GM19035 (cell line): Measurements from ENCODE around the gene ACE.

ENCODE experiments used
- ATAC-seq: cut with Tn5 transposase; IDR thresholded peaks from one replicate; pipeline ENCODE4 v1.9.1; 2021; ENCODE audit not compliant: unreplicated experiment

ACE gene

GRCh38 chr17:63474586-63475460 is 2.0 kb upstream of the ACE start:
- ATAC-seq = no peak

GRCh38 chr17:63475491-63476412 is 1.1 kb upstream of the ACE start:
- no peak for ATAC-seq

- no peak for ATAC-seq
These were observed 405 bp upstream of the ACE start for GRCh38 chr17:63476459-63476853.

GRCh38 chr17:63477480-63478440 is 899 bp downstream of the ACE start:
- ATAC-seq = no peak

- ATAC-seq = no peak
These were observed 2.1 kb downstream of the ACE start for GRCh38 chr17:63478814-63479494.

- no peak for ATAC-seq
These were observed 2.8 kb downstream of the ACE start for GRCh38 chr17:63479495-63480184.

- ATAC-seq = no peak
These were observed 3.4 kb downstream of the ACE start for GRCh38 chr17:63480192-63480784.

- ATAC-seq = no peak
These were observed 4.1 kb downstream of the ACE start for GRCh38 chr17:63480826-63481487.

- ATAC-seq = no peak
These were observed 4.6 kb downstream of the ACE start for GRCh38 chr17:63481488-63481870.

GRCh38 chr17:63482509-63482908 is 5.6 kb downstream of the ACE start:
- ATAC-seq = no peak

- no peak for ATAC-seq
These were observed 6.2 kb downstream of the ACE start for GRCh38 chr17:63483038-63483437.

- ATAC-seq = no peak
These were observed 7.1 kb downstream of the ACE start for GRCh38 chr17:63483655-63484575.

GRCh38 chr17:63486317-63487013 is 9.6 kb downstream of the ACE start:
- ATAC-seq = no peak

- ATAC-seq = no peak
These were observed 10.1 kb downstream of the ACE start for GRCh38 chr17:63487014-63487339.

GRCh38 chr17:63488851-63489250 is 12.0 kb downstream of the ACE start:
- no peak for ATAC-seq

GRCh38 chr17:63489291-63489690 is 12.4 kb downstream of the ACE start:
- ATAC-seq = no peak

GRCh38 chr17:63490329-63490728 is 13.5 kb downstream of the ACE start:
- no peak for ATAC-seq
